SK-N-SH (cell line): ENCODE data around the gene ADGRL4. TPM values are rescaled to one million over a fixed set of nuclear protein-coding genes. Genes with fewer than 3 reads are reported as not detected.

ENCODE experiments used
- CTCF ChIA-PET: fragments of 300-600, 350-600 bp; formaldehyde crosslinking; extraction: SDS; loops from one replicate; lab custom pipeline; 2021; lab: Yijun Ruan, JAX
- POLR2A ChIA-PET: fragments of 350-600 bp; sonication (Branson Sonifier 250); formaldehyde crosslinking; extraction: SDS; loops from one replicate; lab custom pipeline; 2020; ENCODE audit warnings: antibody characterized with exemption, inconsistent platforms; lab: Yijun Ruan, JAX
- DNase-seq: peaks from one replicate; pipeline ENCODE4 v3.0.0; 2012
- H2AFZ ChIP-seq: fragments of 200-600 bp; sonication (generic); 2 replicates; pipeline ENCODE4 v1.8.1; 2016; ENCODE audit warnings: antibody characterized with exemption, mild to moderate bottlenecking, low read depth
- H3F3A ChIP-seq: fragments of 200-600 bp; sonication (generic); replicated peaks from 2 replicates; pipeline ENCODE3; 2016; ENCODE audit warnings: antibody characterized with exemption, mild to moderate bottlenecking; ENCODE audit not compliant: insufficient read depth
- H3K27ac ChIP-seq, 2 experiments: fragments of 200-500 bp in 1 of 2; fragments of 200-600 bp in 1 of 2; sonication (Bioruptor generic) in 1 of 2; sonication (generic), shearing (Covaris generic) in 1 of 2; 2 replicates each; pipeline versions ENCODE4 v1.5.1 to v1.6.1; 2014 to 2016; ENCODE audit warnings: low read depth in 2 of 2, inconsistent platforms in 1 of 2, low read length in 1 of 2, mild to moderate bottlenecking in 1 of 2, mixed read lengths in 1 of 2
- H3K27me3 ChIP-seq: fragments of 200-600 bp; sonication (generic), shearing (Covaris generic); 2 replicates; pipeline ENCODE4 v1.6.1; 2016; ENCODE audit warnings: mixed run types; ENCODE audit not compliant: insufficient read depth
- H3K36me3 ChIP-seq, 2 experiments: fragments of 200-500 bp in 1 of 2; fragments of 200-600 bp in 1 of 2; sonication (Bioruptor generic) in 1 of 2; sonication (generic) in 1 of 2; replicated peaks in 1 of 2; 2 replicates each; pipeline versions ENCODE3 to v1.5.1; 2014 to 2016; ENCODE audit warnings: low read length in 1 of 2, mild to moderate bottlenecking in 1 of 2; ENCODE audit not compliant: insufficient read depth in 2 of 2, control insufficient read depth in 1 of 2
- H3K4me1 ChIP-seq, 2 experiments: fragments of 200-500 bp in 1 of 2; fragments of 200-600 bp in 1 of 2; sonication (Bioruptor generic) in 1 of 2; sonication (generic), shearing (Covaris generic) in 1 of 2; 2 replicates each; pipeline versions ENCODE4 v1.5.1 to v1.6.1; 2014 to 2016; ENCODE audit warnings: low read depth in 1 of 2, low read length in 1 of 2, mixed run types in 1 of 2; ENCODE audit not compliant: insufficient read depth in 2 of 2, control insufficient read depth in 1 of 2
- H3K4me2 ChIP-seq: fragments of 200-600 bp; sonication (generic), shearing (Covaris generic); 2 replicates; pipeline ENCODE4 v1.6.1; 2017; ENCODE audit warnings: mixed run types
- H3K4me3 ChIP-seq, 2 experiments: fragments of 200-500 bp in 1 of 2; fragments of 200-600 bp in 1 of 2; sonication (Bioruptor generic) in 1 of 2; sonication (generic), shearing (Covaris generic) in 1 of 2; 2 replicates each; pipeline versions ENCODE4 v1.5.1 to v1.8.1; 2014 to 2016; ENCODE audit warnings: low read depth in 2 of 2, inconsistent platforms in 1 of 2, low read length in 1 of 2, mild to moderate bottlenecking in 1 of 2, mixed read lengths in 1 of 2, moderate library complexity in 1 of 2
- H3K79me2 ChIP-seq: fragments of 200-600 bp; sonication (generic); 2 replicates; pipeline ENCODE4 v1.8.1; 2017; ENCODE audit warnings: mild to moderate bottlenecking; ENCODE audit not compliant: insufficient read depth
- H3K9ac ChIP-seq: fragments of 200-600 bp; sonication (generic); 2 replicates; pipeline ENCODE4 v1.6.1; 2017; ENCODE audit warnings: mixed run types
- H3K9me2 ChIP-seq: fragments of 200-600 bp; sonication (generic); 2 replicates; pipeline ENCODE4 v1.6.1; 2017; ENCODE audit warnings: mixed run types
- H3K9me3 ChIP-seq: fragments of 200-600 bp; sonication (generic); 2 replicates; pipeline ENCODE4 v1.6.1; 2017; ENCODE audit warnings: mixed run types, mild to moderate bottlenecking, moderate library complexity
- H4K20me1 ChIP-seq: fragments of 200-600 bp; sonication (generic); 2 replicates; pipeline ENCODE4 v1.6.1; 2017; ENCODE audit warnings: mild to moderate bottlenecking, mixed run types; ENCODE audit not compliant: insufficient read depth
- ELF1 ChIP-seq: IDR thresholded peaks from 2 replicates; pipeline ENCODE4 v1.4.0; 2012
- FOSL2 ChIP-seq: IDR thresholded peaks from 2 replicates; pipeline ENCODE4 v1.4.0; 2012; ENCODE audit warnings: low read depth, mild to moderate bottlenecking, moderate library complexity, borderline replicate concordance
- FOXJ3 ChIP-seq: sonication (generic); formaldehyde crosslinking; IDR thresholded peaks from 2 replicates; pipeline ENCODE4 v1.5.1; 2020; ENCODE audit warnings: mild to moderate bottlenecking, missing genetic modification reagents
- FOXM1 ChIP-seq: IDR thresholded peaks from 2 replicates; pipeline ENCODE4 v1.4.0; 2012; ENCODE audit warnings: low read depth, mild to moderate bottlenecking
- GABPA ChIP-seq: IDR thresholded peaks from 2 replicates; pipeline ENCODE4 v1.4.0; 2012; ENCODE audit warnings: low read depth, mild to moderate bottlenecking
- JUND ChIP-seq: IDR thresholded peaks from 2 replicates; pipeline ENCODE4 v1.4.0; 2012
- MAX ChIP-seq: IDR thresholded peaks from 2 replicates; pipeline ENCODE4 v1.4.0; 2012; ENCODE audit warnings: low read depth
- MEF2A ChIP-seq: IDR thresholded peaks from 2 replicates; pipeline ENCODE4 v1.4.0; 2012; ENCODE audit warnings: low read depth, borderline replicate concordance
- MXI1 ChIP-seq: IDR thresholded peaks from 2 replicates; pipeline ENCODE4 v1.6.1; 2012; ENCODE audit warnings: mild to moderate bottlenecking, low read depth, low read length, improper control_type of control experiment
- NRF1 ChIP-seq: IDR thresholded peaks from 2 replicates; pipeline ENCODE4 v1.6.1; 2012; ENCODE audit warnings: low read depth, mild to moderate bottlenecking, low read length
- RAD21 ChIP-seq: IDR thresholded peaks from 2 replicates; pipeline ENCODE4 v1.6.1; 2012; ENCODE audit warnings: mild to moderate bottlenecking, low read length
- RCOR1 ChIP-seq: fragments of 150-350 bp; IDR thresholded peaks from 2 replicates; pipeline ENCODE4 v1.6.1; 2017; ENCODE audit warnings: antibody characterized with exemption, low read length
- RFX5 ChIP-seq: IDR thresholded peaks from 2 replicates; pipeline ENCODE4 v1.6.1; 2012; ENCODE audit warnings: mild to moderate bottlenecking, improper control_type of control experiment, low read length
- RXRA ChIP-seq: IDR thresholded peaks from 2 replicates; pipeline ENCODE4 v1.4.0; 2012; ENCODE audit warnings: low read depth, mild to moderate bottlenecking, borderline replicate concordance
- SIN3A ChIP-seq: IDR thresholded peaks from 2 replicates; pipeline ENCODE4 v1.6.1; 2012; ENCODE audit warnings: low read depth, mild to moderate bottlenecking, low read length, moderate library complexity, borderline replicate concordance
- TCF12 ChIP-seq: IDR thresholded peaks from 2 replicates; pipeline ENCODE4 v1.4.0; 2012
- TEAD4 ChIP-seq: IDR thresholded peaks from 2 replicates; pipeline ENCODE4 v1.4.0; 2012; ENCODE audit warnings: mild to moderate bottlenecking, borderline replicate concordance; ENCODE audit not compliant: insufficient read depth
- YY1 ChIP-seq: IDR thresholded peaks from 2 replicates; pipeline ENCODE4 v1.4.0; 2012; ENCODE audit warnings: low read depth, mild to moderate bottlenecking
- WGBS: methylation state at CpG from one replicate; pipeline ENCODE4 v1.1.6; 2017; ENCODE audit warnings: low lambda C conversion rate; 5-methylcytosine and 5-hydroxymethylcytosine counted together
- polyA plus RNA-seq, 3 experiments: library from polyadenylated mRNA; depleted of rRNA; stranded (reverse); fragments of >200 nt; gene quantifications; 2 replicates each; pipeline ENCODE4 v1.2.3, GENCODE V29; 2012
- TF ChIP-seq, protein P1 (sequence below): fragments of 150-350 bp; IDR thresholded peaks from 2 replicates; pipeline ENCODE4 v1.6.1; 2016; ENCODE audit warnings: mild to moderate bottlenecking, low read depth, low read length
- TF ChIP-seq, protein P2 (sequence below): IDR thresholded peaks from 2 replicates; pipeline ENCODE4 v1.4.0; 2012; ENCODE audit warnings: low read depth, borderline replicate concordance
- TF ChIP-seq, protein P3 (sequence below): IDR thresholded peaks from 2 replicates; pipeline ENCODE4 v1.6.1; 2012; ENCODE audit warnings: mild to moderate bottlenecking, low read depth, low read length, moderate library complexity
- TF ChIP-seq, protein P4 (sequence below): fragments of 200-600 bp; sonication (generic); IDR thresholded peaks from 2 replicates; pipeline ENCODE4 v1.6.1; 2017; ENCODE audit warnings: antibody characterized with exemption, mild to moderate bottlenecking, moderate library complexity

ADGRL4 gene
- polyA plus RNA-seq, 1 of the 3 experiments (the other 2 are of a cell fraction): 0.30 TPM

DNA sequence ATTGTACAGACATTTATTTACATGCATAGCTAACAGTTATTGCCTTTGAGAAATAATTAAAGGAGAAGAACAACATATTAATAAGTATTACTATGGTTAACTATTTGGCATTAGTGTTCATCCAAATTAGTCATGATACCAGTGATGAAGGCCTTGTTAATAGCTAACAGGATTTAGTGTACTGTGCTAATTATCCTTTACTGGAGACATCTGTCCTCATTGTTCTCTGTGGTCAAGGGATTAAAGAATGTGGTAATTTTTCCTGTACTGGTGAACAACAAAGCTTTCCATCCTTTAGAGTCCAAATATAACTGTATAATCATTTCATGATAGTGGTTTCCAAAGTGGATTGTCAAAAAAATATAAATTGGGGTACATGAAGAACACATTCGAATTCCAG, 103.9 kb downstream of the ADGRL4 start:
- H3K4me2 ChIP-seq: no peak overlapping the region
- H4K20me1 ChIP-seq: no peaks in the 10 kb centered on the region
- CTCF ChIA-PET: interaction anchor here (0.7 kb wide), 1 partner anchor 9 kb away, joined by 3 read pairs; no protein-coding TSS in a partner anchor
- H3K36me3 ChIP-seq: no peaks in the 10 kb centered on the region
- no peaks in the 10 kb centered on the region for H3K27me3 ChIP-seq
- H3K4me3 ChIP-seq: no peak overlapping the region
- H3K9ac ChIP-seq: no peak overlapping the region
- H3K9me2 ChIP-seq: no peaks in the 10 kb centered on the region; the same call in 1 of the 2 replicates
- no peak for DNase-seq
- no peak overlapping the region for H2AFZ ChIP-seq
- H3F3A ChIP-seq: no peaks in the 10 kb centered on the region
- H3K4me1 ChIP-seq: no peaks in the 10 kb centered on the region
- 32% methylated on average over 1 of the region's 1 CpG for WGBS
- TF ChIP-seq FOXM1 (no peak), MEF2A (no peak), RFX5 (no peak), MXI1 (no peak), TCF12 (no peak)
- POLR2A ChIA-PET: no interaction called here
- no peaks in the 10 kb centered on the region for H3K79me2 ChIP-seq
- no peak overlapping the region for H3K27ac ChIP-seq
- no peaks in the 10 kb centered on the region; the same call in 1 of the 2 replicates for H3K9me3 ChIP-seq

- TF ChIP-seq FOSL2 (no peak), JUND (no peak), YY1 (no peak), MAX (no peak), FOXJ3 (CRISPR knock-in tag) (no peak), ELF1 (no peak), SIN3A (no peak), RXRA (no peak), RAD21 (no peak), TEAD4 (no peak), MXI1 (no peak), RCOR1 (no peak), GABPA (no peak), NRF1 (no peak), MEF2A (no peak)
- TF ChIP-seq, protein P1, sequence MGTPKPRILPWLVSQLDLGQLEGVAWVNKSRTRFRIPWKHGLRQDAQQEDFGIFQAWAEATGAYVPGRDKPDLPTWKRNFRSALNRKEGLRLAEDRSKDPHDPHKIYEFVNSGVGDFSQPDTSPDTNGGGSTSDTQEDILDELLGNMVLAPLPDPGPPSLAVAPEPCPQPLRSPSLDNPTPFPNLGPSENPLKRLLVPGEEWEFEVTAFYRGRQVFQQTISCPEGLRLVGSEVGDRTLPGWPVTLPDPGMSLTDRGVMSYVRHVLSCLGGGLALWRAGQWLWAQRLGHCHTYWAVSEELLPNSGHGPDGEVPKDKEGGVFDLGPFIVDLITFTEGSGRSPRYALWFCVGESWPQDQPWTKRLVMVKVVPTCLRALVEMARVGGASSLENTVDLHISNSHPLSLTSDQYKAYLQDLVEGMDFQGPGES: no peak
- TF ChIP-seq, protein P2, sequence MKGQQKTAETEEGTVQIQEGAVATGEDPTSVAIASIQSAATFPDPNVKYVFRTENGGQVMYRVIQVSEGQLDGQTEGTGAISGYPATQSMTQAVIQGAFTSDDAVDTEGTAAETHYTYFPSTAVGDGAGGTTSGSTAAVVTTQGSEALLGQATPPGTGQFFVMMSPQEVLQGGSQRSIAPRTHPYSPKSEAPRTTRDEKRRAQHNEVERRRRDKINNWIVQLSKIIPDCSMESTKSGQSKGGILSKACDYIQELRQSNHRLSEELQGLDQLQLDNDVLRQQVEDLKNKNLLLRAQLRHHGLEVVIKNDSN: no peak
- TF ChIP-seq, protein P3, sequence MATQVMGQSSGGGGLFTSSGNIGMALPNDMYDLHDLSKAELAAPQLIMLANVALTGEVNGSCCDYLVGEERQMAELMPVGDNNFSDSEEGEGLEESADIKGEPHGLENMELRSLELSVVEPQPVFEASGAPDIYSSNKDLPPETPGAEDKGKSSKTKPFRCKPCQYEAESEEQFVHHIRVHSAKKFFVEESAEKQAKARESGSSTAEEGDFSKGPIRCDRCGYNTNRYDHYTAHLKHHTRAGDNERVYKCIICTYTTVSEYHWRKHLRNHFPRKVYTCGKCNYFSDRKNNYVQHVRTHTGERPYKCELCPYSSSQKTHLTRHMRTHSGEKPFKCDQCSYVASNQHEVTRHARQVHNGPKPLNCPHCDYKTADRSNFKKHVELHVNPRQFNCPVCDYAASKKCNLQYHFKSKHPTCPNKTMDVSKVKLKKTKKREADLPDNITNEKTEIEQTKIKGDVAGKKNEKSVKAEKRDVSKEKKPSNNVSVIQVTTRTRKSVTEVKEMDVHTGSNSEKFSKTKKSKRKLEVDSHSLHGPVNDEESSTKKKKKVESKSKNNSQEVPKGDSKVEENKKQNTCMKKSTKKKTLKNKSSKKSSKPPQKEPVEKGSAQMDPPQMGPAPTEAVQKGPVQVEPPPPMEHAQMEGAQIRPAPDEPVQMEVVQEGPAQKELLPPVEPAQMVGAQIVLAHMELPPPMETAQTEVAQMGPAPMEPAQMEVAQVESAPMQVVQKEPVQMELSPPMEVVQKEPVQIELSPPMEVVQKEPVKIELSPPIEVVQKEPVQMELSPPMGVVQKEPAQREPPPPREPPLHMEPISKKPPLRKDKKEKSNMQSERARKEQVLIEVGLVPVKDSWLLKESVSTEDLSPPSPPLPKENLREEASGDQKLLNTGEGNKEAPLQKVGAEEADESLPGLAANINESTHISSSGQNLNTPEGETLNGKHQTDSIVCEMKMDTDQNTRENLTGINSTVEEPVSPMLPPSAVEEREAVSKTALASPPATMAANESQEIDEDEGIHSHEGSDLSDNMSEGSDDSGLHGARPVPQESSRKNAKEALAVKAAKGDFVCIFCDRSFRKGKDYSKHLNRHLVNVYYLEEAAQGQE: no peak
- TF ChIP-seq, protein P4, sequence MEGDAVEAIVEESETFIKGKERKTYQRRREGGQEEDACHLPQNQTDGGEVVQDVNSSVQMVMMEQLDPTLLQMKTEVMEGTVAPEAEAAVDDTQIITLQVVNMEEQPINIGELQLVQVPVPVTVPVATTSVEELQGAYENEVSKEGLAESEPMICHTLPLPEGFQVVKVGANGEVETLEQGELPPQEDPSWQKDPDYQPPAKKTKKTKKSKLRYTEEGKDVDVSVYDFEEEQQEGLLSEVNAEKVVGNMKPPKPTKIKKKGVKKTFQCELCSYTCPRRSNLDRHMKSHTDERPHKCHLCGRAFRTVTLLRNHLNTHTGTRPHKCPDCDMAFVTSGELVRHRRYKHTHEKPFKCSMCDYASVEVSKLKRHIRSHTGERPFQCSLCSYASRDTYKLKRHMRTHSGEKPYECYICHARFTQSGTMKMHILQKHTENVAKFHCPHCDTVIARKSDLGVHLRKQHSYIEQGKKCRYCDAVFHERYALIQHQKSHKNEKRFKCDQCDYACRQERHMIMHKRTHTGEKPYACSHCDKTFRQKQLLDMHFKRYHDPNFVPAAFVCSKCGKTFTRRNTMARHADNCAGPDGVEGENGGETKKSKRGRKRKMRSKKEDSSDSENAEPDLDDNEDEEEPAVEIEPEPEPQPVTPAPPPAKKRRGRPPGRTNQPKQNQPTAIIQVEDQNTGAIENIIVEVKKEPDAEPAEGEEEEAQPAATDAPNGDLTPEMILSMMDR: no peak
- WGBS: 89% methylated on average over 2 of the region's 2 CpGs
- Histone ChIP-seq H4K20me1 (no peaks in the 10 kb centered on the region), H3K9ac (no peak overlapping the region), H3K9me3 (0 out of 2 replicates have a peak, but pooled peaks cover 2% of the 10 kb centered on the region), H3K4me2 (no peak overlapping the region), H3K36me3 (no peaks in the 10 kb centered on the region), H3K4me3 (no peak overlapping the region), H3F3A (peaks cover 10% of the 10 kb centered on the region), H2AFZ (no peak overlapping the region), H3K4me1 (no peaks in the 10 kb centered on the region; a peak in 1 of 4 replicates), H3K79me2 (no peaks in the 10 kb centered on the region), H3K27ac (no peak overlapping the region), H3K9me2 (peaks cover 3% of the 10 kb centered on the region; the same call in 1 of the 2 replicates), H3K27me3 (no peaks in the 10 kb centered on the region)
- ChIA-PET POLR2A (no interaction called here), CTCF (no interaction called here)
- DNase-seq: no peak
Measured at GRCh38 chr1:78894811-78895210, 111.7 kb downstream of the ADGRL4 start.
